ENCODE measurements around the gene CLEC16A.

The CLEC16A gene

DNA sequence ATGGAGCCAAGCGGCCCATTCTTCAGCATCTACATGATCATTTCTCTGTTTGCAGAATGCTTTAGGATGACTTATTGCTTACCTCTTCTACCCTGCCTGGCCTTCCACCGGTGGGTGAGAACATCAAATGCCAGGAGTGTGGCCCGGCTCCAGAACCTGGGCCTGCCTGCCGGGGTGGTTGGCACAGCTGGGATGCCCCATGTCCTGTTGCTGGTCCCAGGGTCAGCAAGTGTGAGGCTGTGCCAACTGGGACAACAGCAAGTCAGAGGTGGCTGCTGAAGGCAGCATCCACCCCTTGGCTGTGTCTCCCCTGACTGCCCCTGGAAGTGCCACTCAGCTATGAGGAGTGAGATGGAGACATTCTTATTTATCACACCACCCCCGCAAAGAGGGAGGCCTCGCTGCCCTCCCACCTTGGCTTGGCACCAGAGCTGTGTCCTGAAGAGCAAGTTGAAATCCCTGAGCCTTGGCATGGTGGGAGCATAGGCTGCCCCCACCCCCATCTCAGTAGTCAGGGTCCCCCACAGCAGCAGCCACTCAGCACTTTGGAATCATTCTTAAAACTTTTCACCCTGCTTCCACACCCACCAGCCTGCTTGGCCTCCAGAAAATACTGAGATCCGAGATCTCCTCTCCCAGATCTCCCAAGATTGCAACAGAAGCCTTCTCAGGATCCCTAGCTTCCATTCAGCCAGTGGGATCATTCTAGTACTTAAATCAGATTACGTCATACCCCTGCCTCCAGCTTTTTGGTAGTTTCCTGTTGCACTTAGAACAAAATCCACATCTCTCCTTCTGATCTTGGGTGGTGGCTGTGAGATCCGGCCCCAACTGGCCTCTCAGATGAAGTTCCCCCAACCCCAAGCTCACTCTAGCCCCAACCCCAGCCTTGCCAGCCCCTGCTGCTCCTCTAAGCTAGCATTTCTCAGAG is 184.1 kb downstream of the CLEC16A start:
- no peak for DNase-seq

DNA sequence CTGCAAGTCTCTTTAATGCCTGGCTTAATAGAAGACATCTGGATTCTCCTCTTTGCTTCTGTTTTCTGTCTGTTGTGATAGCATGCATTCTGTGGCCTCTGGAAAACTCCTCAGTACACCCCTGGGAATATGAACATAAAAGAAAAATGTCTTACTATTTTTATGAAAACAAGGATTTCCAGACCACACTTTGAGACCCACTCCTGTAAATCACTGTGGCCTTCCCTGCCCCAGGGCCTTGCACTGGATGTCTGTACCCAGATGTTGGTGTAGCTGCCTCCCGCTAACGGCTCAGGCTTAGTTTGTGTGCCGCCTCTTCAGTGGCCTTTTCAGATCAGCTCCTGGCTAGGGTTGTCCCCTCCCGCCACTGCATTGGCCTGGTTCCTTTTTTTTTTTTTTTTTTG is 185.0 kb downstream of the CLEC16A start:
- DNase-seq = no peak

DNA sequence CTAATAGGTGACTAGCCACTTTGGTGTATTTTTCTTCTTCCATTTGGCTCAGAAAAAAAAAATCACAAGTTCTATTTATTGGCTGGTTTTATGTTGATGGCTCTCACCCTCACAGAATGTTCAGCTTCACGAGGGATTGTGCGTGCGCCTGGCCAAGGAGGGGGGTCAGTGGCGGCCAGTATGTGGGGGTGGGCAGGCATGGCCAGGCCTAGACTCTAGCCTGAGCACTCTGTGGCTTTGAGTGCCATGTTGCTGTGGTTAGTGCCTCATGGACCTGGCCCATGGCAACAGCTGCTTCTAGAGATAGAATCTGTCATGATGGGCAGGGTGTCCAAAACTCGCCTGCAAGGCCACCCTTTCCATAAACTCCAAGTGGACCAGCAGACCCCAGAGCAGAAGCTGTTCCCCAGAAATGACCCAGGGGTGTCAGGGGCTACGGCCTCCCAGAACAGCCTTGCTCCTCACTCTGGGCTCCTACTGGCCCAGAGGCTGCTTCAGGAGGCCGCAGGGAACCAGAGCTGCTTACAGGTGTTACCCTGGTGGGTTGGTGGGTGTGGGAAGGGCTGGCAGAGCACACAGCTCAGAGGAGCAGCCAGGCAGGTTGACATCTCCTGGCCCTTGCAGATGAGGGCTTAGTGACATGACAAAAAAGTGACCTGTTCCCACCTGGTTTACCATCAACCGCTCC is 186.8 kb downstream of the CLEC16A start:
- DNase-seq = no peak

DNA sequence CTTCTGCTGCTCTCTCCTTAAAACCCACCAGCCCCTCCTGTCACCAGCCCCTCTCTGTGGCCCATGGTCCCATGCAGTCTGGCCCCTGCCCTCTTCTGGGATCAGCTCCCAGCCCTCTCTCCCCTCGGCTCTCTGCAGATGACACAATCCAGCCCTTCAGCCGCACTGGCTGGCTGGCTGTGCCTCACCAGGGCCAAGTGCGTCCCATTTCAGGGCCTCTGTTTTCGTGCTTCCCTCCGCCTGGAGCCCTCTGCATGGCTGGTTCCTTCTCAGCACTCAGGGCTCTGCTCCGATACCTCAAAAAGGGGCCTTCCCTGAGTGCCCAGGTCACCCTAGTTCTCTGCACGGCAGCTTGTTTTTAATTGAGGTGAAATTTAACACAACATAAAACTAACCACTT is 187.3 kb downstream of the CLEC16A start:
- no peak for DNase-seq

DNA sequence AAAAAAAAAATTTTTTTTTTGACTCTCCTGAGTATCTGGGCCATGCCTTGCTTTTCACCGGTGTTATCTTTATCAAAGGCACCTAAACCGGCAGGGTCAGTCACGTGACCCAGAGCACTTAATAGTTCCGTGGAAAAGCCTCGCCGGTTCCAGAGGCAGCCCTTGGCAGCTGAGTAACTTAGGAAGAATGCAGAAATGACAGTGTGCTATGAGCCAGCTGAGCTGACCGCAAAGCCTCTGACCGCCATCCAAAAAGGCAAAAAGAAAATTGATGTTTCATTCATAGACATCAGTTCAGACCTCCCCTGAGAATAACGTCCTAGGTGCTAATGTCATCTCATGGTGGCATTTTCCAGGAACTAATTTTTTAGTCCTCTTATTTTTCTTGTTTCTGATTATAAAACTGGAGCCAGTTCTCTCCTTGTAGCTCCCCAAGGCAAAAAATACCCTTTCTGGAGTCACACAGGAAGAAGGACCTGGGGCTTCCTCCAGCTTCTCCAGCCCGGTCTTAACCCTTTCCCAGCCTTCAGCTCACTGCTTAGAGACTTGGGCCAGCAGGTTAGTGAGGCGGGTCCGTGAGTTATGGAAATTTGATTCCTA is 189.1 kb downstream of the CLEC16A start:
- DNase-seq = peak; percentile 56

DNA sequence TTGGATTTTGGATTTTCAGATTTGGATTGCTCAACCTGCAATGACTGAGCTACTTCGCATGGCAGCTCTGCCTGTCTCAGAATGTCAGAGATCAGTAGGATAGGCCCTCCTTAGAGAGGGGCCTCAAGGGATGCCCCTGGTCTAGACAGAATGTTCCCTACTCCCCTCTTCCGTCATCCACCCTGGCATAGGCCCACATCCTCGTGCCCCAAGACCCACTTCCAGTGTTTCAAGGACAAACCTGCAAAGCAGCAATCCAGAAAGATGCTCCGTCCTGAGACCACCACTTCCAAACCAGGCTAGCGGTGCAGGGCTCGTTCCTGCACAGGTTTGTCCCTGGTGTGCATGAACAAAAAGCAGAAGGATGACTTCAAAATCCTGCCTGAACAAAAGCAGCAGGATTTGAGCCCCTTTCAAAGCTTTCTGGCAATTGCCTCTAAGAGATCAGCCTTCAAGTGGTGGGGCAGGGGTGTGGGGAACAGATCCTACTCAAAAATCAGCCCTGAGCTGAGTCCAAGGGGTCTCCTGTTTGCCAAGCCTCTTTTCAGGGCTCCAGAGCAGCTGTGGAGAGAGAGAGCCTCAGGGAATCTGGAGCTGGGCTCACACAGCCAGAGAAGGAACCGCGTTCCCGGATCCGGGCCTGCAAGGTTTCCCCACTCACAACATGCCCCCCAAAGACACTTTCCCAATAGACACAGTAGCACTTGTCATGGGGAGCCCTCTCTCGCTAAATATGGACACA is 190.5 kb downstream of the CLEC16A start:
- no peak for DNase-seq

DNA sequence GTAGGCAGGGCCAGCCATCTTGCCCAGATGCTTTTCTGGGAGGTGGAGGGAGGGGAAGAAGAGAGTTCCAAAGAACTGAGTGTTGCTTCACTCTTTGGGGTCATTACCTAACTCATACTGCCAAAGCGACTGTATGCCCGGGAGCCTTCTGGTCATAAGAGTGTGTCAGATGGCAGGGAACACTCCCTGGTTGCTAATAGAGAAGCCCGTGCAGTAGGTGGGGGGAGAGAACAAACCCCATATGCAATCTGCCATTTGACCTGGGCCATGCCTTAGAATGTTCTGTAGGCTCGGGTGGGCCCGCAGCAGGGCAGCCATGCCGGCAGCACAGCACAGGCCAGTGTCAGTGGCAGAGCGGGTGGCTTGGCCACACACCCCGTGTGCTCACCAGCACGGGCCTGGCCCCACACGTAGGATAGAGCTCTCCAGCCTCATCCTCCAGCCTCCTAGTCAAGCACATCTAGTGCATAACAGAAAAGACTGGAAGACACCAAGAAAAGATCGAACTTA is 191.2 kb downstream of the CLEC16A start:
- no peak for DNase-seq

DNA sequence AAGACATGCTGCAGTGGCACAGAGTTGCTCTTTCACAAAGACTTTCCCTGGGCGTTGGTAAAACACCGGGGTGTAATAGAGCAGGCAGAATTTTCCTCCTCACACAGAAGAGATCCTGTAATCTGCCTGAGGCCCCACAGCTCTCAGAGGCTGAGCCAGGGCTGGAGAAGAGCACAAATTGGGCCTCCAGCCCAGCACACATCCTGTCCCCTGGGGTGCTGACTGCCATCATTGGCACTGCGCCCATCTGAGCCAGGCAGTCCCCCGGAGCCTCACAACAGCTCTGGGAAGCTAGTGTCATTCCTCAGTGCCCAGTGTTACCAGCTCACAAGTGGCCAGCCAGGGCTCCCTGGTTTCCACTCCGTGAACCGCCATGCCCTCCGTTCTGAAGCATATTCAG is 192.2 kb downstream of the CLEC16A start:
- DNase-seq = peak; percentile 43

DNA sequence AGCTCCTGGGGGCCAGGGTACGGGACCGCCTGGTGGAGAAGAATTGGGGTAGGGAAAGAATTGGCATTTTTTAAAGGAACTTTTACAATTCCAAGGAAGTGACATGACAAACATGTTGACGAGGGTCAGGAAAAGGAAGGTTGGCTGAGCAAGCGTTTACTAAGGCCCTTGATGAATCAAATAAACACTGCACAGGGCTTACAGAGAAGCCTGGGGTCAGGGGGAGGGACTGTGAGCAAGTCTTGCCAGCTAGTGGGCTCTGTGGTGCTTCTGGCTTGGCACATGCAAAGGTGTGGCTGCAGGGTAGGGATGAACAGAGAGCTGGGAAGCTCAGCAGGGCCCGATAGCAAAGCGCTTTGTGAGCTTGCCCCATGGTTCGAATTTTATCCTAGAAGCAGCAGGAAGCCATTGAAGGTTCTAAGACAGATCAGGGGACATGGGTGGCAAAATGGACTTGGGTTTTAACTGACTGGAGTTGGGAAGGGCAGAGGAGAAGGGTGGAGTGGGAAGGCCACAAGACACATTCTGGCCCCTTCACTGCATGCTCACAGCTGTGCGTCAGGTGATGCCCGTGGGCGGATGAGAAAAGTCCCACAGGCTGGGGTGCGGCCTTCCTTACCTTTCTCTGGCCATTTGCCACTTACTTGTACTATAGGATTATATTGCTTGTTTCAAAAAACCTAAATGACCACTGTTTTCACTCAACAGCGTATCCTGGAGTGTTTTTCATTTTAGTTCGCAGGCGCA is 193.8 kb downstream of the CLEC16A start:
- DNase-seq = no peak

DNA sequence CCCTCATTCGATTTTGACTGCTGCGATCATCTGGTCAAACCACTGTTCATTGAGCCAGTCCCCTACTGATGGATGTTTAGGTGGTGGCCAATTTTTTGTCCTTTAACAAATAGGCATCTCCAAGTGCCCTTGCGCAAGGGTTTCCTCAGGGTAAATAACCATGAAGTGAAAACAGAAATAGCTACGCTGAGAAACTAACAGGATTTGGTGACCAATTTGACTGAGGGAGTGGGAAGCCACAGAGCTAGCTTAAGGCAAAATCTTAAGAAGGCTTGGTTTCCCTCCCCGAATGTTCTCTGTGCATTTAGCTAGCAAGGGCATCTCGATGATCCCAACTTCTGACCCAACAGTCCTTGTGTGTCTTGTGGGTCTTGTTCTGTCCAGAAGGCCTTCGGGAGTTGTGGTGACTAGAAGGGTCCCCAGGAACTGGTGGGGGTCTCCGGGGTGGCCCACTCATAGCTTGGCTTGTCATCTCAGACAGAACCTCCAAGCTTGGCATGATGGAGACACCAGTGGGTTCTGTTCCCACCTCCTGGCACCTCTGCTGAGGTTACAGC is 194.5 kb downstream of the CLEC16A start:
- no peak for DNase-seq

DNA sequence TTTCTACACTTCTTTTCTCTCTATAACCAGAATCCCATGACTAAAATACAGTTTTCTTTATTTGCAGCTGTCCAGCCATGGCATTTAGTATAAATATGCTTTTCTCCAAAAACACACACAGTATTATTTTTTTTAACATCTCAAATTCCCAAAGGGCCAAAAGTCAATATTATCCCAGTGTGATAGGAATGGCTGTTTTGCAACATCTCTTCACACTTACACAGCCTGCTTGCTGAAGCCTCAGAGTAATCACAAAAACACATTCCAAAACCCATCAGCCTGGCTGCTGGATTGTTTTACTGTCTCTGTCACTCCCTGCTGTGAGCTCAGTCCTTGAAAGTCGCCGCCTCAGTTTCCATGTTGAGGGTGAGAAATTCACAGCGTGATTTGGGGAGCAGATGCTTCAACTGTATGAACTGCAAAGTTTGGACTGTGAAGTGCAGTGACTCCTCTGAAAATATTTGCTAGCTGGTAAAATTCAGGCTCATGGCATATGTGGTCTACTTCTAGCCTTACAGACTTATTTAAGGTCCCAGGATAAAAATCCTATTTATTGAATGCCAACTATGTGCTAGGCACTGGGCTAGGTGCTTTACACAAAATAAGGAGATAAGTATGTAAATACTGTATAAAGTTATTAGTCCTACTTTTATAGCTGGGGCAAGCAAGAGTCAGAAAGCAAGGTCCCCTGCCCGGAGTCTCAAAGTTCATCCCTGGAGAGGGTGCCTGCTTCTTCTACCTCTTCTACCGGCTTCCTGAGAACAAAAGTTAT is 195.1 kb downstream of the CLEC16A start:
- no peak for DNase-seq

DNA sequence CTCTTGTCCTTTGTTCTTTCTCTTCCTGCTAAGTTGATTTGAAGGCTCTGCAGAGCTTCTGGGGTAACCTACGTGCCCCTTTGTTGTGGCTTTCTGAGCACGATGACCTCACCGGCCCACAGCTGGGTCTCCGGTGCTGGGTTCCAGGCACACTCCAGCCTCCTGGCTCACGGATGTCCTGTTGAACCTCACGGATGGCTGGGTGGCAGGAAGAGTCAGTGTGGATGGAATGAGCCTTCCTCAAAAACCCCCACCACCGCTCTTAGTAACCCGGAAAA is 195.7 kb downstream of the CLEC16A start:
- DNase-seq = no peak

DNA sequence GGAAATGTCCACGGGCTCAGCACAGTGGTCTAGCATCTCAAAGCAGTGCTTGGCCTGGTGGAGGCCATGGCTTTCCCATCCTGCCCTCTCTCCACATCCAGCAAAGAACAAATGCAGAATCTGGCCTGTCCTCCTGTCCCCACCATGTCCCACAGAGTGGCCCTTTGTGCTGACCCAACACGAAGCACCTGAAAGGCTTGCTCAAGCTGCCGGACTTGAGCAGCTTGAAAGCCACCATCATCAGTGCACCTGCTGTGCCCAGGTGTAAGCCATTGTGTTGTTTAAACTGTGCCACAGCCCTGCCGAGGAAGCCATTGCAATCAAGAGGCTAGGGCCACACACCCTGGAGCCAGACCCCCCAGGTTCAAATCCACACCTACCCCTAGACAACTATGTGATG is 196.1 kb downstream of the CLEC16A start:
- DNase-seq = no peak

DNA sequence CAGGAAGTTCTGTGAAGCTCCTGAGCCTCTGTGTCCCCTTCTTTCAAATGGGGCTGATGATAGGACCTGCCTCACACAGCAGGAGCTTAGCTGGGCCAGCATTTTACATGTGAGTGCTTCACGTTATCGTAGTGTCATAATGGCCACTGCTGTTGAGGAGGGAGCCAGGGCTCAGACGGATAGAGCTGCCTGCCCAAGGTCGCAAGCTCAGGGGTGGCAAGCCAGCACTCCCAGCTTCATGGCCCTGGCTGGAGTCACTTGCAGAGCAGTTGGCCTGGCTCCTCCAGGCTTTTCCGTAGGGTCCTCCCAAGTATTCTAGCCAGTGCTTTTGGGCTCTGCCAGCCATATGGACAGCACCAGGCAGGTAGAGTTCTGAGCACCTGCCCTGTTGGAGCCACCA is 196.5 kb downstream of the CLEC16A start:
- no peak for DNase-seq

DNA sequence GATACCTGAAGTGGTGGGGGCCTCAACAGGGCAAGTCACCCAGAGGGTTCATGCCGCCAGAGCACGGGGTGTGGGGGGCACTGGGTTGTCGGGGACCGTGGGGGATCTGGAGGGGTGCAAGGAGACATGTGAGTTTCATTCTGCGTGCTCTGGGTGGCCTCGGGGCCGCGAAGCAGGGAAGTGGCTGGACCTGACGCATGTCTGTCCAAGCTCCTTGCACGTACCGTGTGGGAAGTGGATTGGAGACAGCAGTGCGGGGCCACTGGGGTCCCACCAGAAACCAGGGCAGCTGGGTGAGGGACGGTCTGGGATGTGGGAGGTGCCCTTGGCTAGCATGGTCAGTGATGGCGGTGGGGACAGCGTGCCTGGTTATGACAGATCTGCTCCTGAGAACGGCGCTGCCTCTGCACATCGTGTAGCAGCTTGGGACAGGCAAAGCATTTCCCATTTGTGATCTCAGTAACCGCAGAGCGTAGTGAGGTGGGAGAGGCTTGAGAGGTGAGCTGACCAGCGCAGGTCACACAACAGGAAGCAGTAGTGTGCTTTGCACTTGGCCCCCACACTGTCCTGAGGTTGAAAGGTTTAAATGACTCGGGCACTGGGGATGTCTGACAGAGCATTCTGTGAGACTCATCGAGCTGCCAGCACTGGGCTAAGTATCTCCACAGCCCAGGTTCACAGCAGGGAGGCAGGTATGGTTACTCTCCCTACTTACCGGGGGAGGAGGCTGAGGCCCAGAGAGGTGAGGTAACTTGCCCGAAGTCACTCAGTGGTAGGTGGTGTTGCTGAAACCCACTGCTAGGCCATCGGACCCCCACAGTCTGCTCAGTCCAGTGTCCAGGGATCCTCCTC is 197.3 kb downstream of the CLEC16A start:
- DNase-seq = no peak

DNA sequence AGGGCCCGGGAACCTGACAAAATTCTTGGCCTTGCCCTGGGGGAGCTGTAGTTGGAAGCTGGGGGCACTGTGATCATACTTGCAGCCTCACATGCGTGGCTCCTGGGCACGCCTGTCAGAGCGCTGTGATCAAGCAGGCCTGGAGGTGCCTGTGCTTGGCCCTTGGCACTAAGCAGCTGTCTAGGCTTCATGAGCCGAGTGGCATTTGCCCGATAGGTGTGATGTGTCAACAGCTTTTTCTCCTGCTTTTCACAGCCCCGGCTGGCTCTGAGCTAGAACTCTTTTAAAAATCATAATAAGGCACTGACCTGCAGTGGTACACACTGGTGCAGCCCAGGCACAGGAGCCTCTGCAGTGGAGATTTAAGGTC is 197.9 kb downstream of the CLEC16A start:
- DNase-seq = no peak

DNA sequence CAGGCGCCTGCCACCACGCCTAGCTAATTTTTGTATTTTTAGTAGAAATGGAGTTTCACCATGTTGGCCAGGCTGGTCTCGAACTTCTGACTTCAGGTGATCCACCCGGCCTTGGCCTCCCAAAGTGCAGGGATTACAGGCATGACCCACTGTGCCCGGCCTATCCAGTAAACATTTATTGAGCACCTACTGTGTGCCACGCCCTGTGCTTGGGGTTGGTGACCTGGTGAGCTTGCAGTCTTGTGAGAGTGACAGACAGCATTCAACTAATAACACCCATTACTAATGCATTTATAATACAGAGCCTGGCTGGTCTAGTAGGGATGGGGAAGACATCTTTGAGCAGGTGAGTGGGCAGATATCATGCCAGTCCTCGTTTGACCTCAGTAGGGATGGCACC is 198.6 kb downstream of the CLEC16A start:
- DNase-seq = no peak

DNA sequence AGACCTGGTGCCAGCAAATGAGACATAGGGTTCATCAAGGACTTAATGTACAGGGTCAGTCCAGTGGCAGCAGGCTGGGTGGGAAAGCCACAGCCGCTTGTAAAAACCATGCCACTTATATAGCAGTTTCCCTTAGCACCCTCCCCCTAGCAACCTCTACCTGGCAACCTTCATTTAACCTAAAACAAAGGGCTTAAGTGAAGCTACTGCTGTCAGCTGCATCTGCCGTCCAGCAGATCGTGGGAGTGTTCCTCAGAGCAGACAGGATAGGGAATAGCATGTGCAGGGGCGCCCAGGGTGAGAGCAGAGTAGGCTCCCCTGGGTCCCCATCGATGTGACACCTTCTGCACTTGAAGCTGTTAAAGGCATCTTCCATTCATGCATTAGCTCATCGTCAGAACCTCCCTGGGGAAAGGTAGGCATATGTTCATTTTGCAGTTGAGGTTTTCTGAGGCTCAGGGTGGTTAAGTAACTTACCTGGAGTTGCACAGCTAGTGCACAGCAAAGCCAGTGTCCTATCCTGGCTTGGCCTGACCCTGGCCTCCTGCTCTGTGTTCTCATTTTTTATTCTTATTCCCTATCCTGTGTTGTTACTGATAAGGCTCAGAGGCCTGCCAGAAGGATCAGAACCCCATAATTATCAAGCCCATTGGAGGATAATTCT is 199.1 kb downstream of the CLEC16A start:
- DNase-seq = no peak

DNA sequence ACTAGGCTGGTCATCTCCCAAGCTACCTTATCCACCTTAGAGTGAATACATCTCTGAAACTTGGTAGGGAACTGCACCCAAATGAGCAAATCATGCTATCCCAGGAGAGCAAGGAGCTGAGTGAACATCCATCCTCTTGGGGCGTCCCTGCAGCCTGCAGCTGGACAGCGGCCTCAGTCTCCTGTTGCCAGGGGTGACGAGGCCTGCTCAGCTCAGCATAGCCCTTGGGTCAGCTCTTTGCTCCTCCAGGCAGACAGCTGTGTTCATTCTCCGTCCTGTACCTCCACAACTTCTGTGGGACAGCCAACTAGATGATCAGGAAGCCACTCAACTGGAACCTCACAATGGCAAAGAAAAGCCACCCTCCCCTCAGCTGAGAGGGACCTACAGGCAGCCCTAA is 199.8 kb downstream of the CLEC16A start:
- no peak for DNase-seq
